WTC11 (cell line): Measurements from ENCODE around the gene WDR75. TPM values are rescaled to one million over a fixed set of nuclear protein-coding genes. Genes with fewer than 3 reads are reported as not detected.

ENCODE experiments used
- ATAC-seq: fragments of 200-7000 bp; cut with Tn5 transposase; 2 replicates; pipeline ENCODE4 v1.10.0; 2021; ENCODE audit warnings: mild to moderate bottlenecking, moderate library complexity
- CTCF ChIA-PET: fragments of 300-600 bp; sonication (Branson Sonifier 250); formaldehyde crosslinking; loops from one replicate; lab custom pipeline; 2021; ENCODE audit warnings: antibody characterized with exemption; lab: Charles Lee
- POLR2A ChIA-PET: fragments of 350-600 bp; sonication (Branson Sonifier 250); formaldehyde crosslinking; loops from one replicate; lab custom pipeline; 2021; ENCODE audit warnings: antibody characterized with exemption; lab: Charles Lee
- DNase-seq: peaks from one replicate; pipeline ENCODE4 v3.0.0; 2021; ENCODE audit warnings: low spot score
- H3K27ac Mint-ChIP-seq: 2 replicates; pipeline ENCODE4 v1.8.0; 2021; ENCODE audit warnings: mixed read lengths
- H3K27me3 Mint-ChIP-seq: 2 replicates; pipeline ENCODE4 v1.8.0; 2021; ENCODE audit warnings: low read depth, mild to moderate bottlenecking, moderate library complexity, mixed read lengths
- H3K36me3 Mint-ChIP-seq: 2 replicates; pipeline ENCODE4 v1.8.0; 2021; ENCODE audit warnings: mixed read lengths
- H3K4me1 Mint-ChIP-seq: 2 replicates; pipeline ENCODE4 v1.8.0; 2022; ENCODE audit warnings: mixed read lengths
- H3K4me3 Mint-ChIP-seq: 2 replicates; pipeline ENCODE4 v1.8.0; 2021; ENCODE audit warnings: mild to moderate bottlenecking, moderate library complexity, mixed read lengths
- H3K9me3 Mint-ChIP-seq: 2 replicates; pipeline ENCODE4 v1.8.0; 2021; ENCODE audit warnings: mixed read lengths
- ELF4 ChIP-seq: sonication (generic); formaldehyde crosslinking; IDR thresholded peaks from 2 replicates; pipeline ENCODE4 v1.8.1; 2022; ENCODE audit warnings: low read depth, mild to moderate bottlenecking, moderate library complexity, missing genetic modification reagents
- FOXP1 ChIP-seq: sonication (generic); formaldehyde crosslinking; IDR thresholded peaks from 2 replicates; pipeline ENCODE4 v1.8.0; 2022; ENCODE audit warnings: missing genetic modification reagents, mild to moderate bottlenecking, moderate library complexity, borderline replicate concordance
- JUN ChIP-seq: sonication (generic); formaldehyde crosslinking; IDR thresholded peaks from 2 replicates; pipeline ENCODE4 v1.8.0; 2023; ENCODE audit warnings: mild to moderate bottlenecking, missing genetic modification reagents
- MXD4 ChIP-seq: fragments of 250-450 bp; sonication (Bioruptor Pico); IDR thresholded peaks from 2 replicates; pipeline ENCODE4 v1.8.0; 2021; ENCODE audit warnings: mild to moderate bottlenecking, moderate library complexity, borderline replicate concordance
- NR2C2 ChIP-seq: sonication (generic); formaldehyde crosslinking; IDR thresholded peaks from 2 replicates; pipeline ENCODE4 v1.8.0; 2022; ENCODE audit warnings: mild to moderate bottlenecking, missing genetic modification reagents
- SMAD4 ChIP-seq: sonication (generic); formaldehyde crosslinking; IDR thresholded peaks from 2 replicates; pipeline ENCODE4 v1.8.0; 2022; ENCODE audit warnings: mild to moderate bottlenecking, missing genetic modification reagents
- TEAD4 ChIP-seq: sonication (generic); formaldehyde crosslinking; IDR thresholded peaks from 2 replicates; pipeline ENCODE4 v1.8.0; 2022; ENCODE audit warnings: mild to moderate bottlenecking, missing genetic modification reagents
- ZBTB21 ChIP-seq: sonication (generic); formaldehyde crosslinking; IDR thresholded peaks from 2 replicates; pipeline ENCODE4 v1.8.1; 2023; ENCODE audit warnings: mild to moderate bottlenecking, missing genetic modification reagents, borderline replicate concordance
- ZNF416 ChIP-seq: fragments of 250-450 bp; sonication (Bioruptor Pico); IDR thresholded peaks from 2 replicates; pipeline ENCODE4 v1.9.0; 2021; ENCODE audit warnings: mild to moderate bottlenecking, inconsistent platforms
- total RNA-seq: library from RNA; stranded (reverse); gene quantifications from 3 replicates; pipeline ENCODE4 v1.2.3, GENCODE V29; 2021
- TF ChIP-seq, protein P1 (sequence below): sonication (generic); formaldehyde crosslinking; IDR thresholded peaks from 2 replicates; pipeline ENCODE4 v1.8.1; 2022; ENCODE audit warnings: missing genetic modification reagents, borderline replicate concordance
- TF ChIP-seq, protein P2 (sequence below): sonication (generic); formaldehyde crosslinking; IDR thresholded peaks from 2 replicates; pipeline ENCODE4 v1.8.1; 2023; ENCODE audit warnings: mild to moderate bottlenecking, missing genetic modification reagents, borderline replicate concordance
- TF ChIP-seq, protein P3 (sequence below): fragments of 200-600 bp; IDR thresholded peaks from 2 replicates; pipeline ENCODE4 v1.8.0; 2022; ENCODE audit warnings: antibody characterized with exemption
- TF ChIP-seq, protein P4 (sequence below): sonication (generic); formaldehyde crosslinking; IDR thresholded peaks from 2 replicates; pipeline ENCODE4 v1.8.0; 2022; ENCODE audit warnings: missing genetic modification reagents

The WDR75 gene
- total RNA-seq, 1 experiment from 2014 or later, result 68.3 TPM

DNA sequence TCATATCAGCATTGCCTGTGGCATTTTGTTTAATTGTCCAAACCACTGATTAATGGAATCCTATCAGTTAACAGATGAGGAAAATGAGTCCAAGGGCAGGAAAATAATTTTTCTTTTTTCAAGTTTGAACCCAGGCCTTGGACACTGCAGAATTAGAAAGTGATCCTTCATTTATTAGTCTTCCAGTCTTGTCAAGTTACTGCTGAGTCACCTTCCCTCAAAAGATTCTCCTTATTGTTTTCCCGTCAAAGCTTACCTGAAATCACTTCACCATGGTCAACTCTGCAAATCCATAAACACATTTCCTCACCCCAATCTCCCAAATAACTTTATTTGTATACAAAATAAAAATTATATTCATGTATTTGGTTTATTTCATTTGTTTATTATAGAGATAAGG is 57.9 kb downstream of the WDR75 start:
- Mint-ChIP-seq H3K27ac (no peak overlapping the region), H3K4me1 (no peaks in the 10 kb centered on the region), H3K9me3 (no peaks in the 10 kb centered on the region), H3K27me3 (no peaks in the 10 kb centered on the region), H3K36me3 (no peaks in the 10 kb centered on the region), H3K4me3 (no peak overlapping the region)
- ATAC-seq, result no peak
- no peak for DNase-seq
- ChIA-PET CTCF (no interaction called here), POLR2A (no interaction called here)
- TF ChIP-seq ZNF416 (CRISPR knock-in tag) (no peak), FOXP1 (no peak), JUN (CRISPR knock-in tag) (no peak)
- TF ChIP-seq, protein P1, sequence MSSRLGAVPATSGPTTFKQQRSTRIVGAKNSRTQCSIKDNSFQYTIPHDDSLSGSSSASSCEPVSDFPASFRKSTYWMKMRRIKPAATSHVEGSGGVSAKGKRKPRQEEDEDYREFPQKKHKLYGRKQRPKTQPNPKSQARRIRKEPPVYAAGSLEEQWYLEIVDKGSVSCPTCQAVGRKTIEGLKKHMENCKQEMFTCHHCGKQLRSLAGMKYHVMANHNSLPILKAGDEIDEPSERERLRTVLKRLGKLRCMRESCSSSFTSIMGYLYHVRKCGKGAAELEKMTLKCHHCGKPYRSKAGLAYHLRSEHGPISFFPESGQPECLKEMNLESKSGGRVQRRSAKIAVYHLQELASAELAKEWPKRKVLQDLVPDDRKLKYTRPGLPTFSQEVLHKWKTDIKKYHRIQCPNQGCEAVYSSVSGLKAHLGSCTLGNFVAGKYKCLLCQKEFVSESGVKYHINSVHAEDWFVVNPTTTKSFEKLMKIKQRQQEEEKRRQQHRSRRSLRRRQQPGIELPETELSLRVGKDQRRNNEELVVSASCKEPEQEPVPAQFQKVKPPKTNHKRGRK, result no peak

DNA sequence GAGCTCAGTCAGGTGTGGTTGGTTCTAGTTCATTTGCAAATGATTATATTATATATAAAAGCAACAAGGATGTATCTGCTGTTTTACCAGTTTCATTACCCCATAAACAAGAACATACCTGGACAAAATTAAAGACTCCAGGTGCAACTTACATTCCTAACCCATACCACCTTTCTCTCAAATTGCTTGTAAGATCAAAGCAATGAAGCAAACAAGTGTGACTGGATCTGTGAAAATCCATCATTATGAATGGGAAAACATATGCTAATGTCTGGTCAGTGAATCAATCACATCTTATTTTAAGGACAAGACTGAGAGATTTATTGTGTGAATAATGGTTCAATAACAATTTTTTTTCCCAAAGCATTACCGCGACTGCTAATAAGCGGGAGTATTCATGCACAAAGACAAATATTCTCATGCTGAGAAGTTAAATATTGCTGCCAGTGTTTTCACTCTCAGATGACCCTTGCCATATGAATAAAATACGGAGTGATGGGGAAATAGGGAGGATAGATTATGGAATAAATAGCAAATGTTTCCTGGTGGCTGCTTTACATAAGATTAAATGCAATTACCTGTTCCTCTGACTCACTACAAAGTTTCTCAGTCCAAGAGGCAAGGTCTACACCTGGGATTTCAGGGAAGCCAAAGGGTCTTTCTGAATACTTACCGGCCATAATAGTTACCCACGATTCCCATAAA is 59.3 kb downstream of the WDR75 start:
- CTCF ChIA-PET, result no interaction called here
- H3K27ac Mint-ChIP-seq, result no peak overlapping the region
- H3K4me1 Mint-ChIP-seq, result no peaks in the 10 kb centered on the region
- no peak overlapping the region for H3K4me3 Mint-ChIP-seq
- H3K27me3 Mint-ChIP-seq, result no peaks in the 10 kb centered on the region
- no peak for TF ChIP-seq ELF4 (CRISPR knock-in tag)
- TF ChIP-seq TEAD4 (CRISPR knock-in tag), result no peak
- no peak for TF ChIP-seq MXD4 (CRISPR knock-in tag)
- no peak for TF ChIP-seq SMAD4
- TF ChIP-seq ZBTB21, result no peak
- TF ChIP-seq, protein P2, sequence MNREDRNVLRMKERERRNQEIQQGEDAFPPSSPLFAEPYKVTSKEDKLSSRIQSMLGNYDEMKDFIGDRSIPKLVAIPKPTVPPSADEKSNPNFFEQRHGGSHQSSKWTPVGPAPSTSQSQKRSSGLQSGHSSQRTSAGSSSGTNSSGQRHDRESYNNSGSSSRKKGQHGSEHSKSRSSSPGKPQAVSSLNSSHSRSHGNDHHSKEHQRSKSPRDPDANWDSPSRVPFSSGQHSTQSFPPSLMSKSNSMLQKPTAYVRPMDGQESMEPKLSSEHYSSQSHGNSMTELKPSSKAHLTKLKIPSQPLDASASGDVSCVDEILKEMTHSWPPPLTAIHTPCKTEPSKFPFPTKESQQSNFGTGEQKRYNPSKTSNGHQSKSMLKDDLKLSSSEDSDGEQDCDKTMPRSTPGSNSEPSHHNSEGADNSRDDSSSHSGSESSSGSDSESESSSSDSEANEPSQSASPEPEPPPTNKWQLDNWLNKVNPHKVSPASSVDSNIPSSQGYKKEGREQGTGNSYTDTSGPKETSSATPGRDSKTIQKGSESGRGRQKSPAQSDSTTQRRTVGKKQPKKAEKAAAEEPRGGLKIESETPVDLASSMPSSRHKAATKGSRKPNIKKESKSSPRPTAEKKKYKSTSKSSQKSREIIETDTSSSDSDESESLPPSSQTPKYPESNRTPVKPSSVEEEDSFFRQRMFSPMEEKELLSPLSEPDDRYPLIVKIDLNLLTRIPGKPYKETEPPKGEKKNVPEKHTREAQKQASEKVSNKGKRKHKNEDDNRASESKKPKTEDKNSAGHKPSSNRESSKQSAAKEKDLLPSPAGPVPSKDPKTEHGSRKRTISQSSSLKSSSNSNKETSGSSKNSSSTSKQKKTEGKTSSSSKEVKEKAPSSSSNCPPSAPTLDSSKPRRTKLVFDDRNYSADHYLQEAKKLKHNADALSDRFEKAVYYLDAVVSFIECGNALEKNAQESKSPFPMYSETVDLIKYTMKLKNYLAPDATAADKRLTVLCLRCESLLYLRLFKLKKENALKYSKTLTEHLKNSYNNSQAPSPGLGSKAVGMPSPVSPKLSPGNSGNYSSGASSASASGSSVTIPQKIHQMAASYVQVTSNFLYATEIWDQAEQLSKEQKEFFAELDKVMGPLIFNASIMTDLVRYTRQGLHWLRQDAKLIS (CRISPR knock-in tag), result no peak
- TF ChIP-seq NR2C2 (CRISPR knock-in tag), result no peak
- TF ChIP-seq, protein P3, sequence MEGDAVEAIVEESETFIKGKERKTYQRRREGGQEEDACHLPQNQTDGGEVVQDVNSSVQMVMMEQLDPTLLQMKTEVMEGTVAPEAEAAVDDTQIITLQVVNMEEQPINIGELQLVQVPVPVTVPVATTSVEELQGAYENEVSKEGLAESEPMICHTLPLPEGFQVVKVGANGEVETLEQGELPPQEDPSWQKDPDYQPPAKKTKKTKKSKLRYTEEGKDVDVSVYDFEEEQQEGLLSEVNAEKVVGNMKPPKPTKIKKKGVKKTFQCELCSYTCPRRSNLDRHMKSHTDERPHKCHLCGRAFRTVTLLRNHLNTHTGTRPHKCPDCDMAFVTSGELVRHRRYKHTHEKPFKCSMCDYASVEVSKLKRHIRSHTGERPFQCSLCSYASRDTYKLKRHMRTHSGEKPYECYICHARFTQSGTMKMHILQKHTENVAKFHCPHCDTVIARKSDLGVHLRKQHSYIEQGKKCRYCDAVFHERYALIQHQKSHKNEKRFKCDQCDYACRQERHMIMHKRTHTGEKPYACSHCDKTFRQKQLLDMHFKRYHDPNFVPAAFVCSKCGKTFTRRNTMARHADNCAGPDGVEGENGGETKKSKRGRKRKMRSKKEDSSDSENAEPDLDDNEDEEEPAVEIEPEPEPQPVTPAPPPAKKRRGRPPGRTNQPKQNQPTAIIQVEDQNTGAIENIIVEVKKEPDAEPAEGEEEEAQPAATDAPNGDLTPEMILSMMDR, result no peak
- TF ChIP-seq, protein P4, sequence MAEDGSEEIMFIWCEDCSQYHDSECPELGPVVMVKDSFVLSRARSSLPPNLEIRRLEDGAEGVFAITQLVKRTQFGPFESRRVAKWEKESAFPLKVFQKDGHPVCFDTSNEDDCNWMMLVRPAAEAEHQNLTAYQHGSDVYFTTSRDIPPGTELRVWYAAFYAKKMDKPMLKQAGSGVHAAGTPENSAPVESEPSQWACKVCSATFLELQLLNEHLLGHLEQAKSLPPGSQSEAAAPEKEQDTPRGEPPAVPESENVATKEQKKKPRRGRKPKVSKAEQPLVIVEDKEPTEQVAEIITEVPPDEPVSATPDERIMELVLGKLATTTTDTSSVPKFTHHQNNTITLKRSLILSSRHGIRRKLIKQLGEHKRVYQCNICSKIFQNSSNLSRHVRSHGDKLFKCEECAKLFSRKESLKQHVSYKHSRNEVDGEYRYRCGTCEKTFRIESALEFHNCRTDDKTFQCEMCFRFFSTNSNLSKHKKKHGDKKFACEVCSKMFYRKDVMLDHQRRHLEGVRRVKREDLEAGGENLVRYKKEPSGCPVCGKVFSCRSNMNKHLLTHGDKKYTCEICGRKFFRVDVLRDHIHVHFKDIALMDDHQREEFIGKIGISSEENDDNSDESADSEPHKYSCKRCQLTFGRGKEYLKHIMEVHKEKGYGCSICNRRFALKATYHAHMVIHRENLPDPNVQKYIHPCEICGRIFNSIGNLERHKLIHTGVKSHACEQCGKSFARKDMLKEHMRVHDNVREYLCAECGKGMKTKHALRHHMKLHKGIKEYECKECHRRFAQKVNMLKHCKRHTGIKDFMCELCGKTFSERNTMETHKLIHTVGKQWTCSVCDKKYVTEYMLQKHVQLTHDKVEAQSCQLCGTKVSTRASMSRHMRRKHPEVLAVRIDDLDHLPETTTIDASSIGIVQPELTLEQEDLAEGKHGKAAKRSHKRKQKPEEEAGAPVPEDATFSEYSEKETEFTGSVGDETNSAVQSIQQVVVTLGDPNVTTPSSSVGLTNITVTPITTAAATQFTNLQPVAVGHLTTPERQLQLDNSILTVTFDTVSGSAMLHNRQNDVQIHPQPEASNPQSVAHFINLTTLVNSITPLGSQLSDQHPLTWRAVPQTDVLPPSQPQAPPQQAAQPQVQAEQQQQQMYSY (CRISPR knock-in tag), result no peak
- TF ChIP-seq, all 79 proteins: peak for 0
- ATAC-seq (no peak), DNase-seq (no peak)
- no peaks in the 10 kb centered on the region for H3K36me3 Mint-ChIP-seq
- POLR2A ChIA-PET, result no interaction called here
- no peaks in the 10 kb centered on the region for H3K9me3 Mint-ChIP-seq
